Spleen (tissue), 7 donors: Measurements from ENCODE around the gene LTBP1.

Experiments
- CTCF ChIP-seq, 11 experiments: fragments of 200-600 bp in 7 of 11; fragments of 450-650 bp in 4 of 11; sonication (generic) in 4 of 11; IDR thresholded peaks in 8 of 11; conservative IDR thresholded peaks in 3 of 11; 1 replicate in 7 of 11; 2 replicates in 4 of 11; pipeline versions ENCODE4 v1.4.0 to v1.8.0; 2016 to 2021; ENCODE audit warnings: antibody characterized with exemption in 11 of 11, inconsistent platforms in 4 of 11, mild to moderate bottlenecking in 1 of 11
- POLR2A ChIP-seq, 3 donors: fragments of 450-650 bp; IDR thresholded peaks; one replicate each; pipeline ENCODE4 v1.5.1; 2017; ENCODE audit warnings: antibody characterized with exemption in 3 of 3, mild to moderate bottlenecking in 1 of 3
- POLR2AphosphoS5 ChIP-seq, 3 donors: sonication (generic); formaldehyde crosslinking; IDR thresholded peaks; one replicate each; pipeline ENCODE4 v1.5.1; 2017; ENCODE audit warnings: antibody characterized with exemption in 3 of 3
- donor health status: DM: no; HTN: no; CAD: no; lungs with moderate emphysema.
- donor health status: DM: no; HTN: no; CAD: no.
- donor health status: DM: no; HTN: no; CAD: no.

- TF ChIP-seq CTCF (IDR thresholded peaks at IDR 0.05 in 8 of 11, conservative IDR thresholded peaks at IDR 0.05 in 3 of 11) (no peak), POLR2A (IDR thresholded peaks at IDR 0.05) (no peak), POLR2AphosphoS5 (IDR thresholded peaks at IDR 0.05) (no peak)
Measured at GRCh38 chr2:33014268-33014667, 67.5 kb downstream of the LTBP1 start.
